Measurements from ENCODE around the gene TENM4. TPM values are rescaled to one million over a fixed set of nuclear protein-coding genes. Genes with fewer than 3 reads are reported as not detected.

The TENM4 gene
- total and polyA plus RNA-seq, 4 donors: 0.02 to 0.33 (median 0.14) TPM

DNA sequence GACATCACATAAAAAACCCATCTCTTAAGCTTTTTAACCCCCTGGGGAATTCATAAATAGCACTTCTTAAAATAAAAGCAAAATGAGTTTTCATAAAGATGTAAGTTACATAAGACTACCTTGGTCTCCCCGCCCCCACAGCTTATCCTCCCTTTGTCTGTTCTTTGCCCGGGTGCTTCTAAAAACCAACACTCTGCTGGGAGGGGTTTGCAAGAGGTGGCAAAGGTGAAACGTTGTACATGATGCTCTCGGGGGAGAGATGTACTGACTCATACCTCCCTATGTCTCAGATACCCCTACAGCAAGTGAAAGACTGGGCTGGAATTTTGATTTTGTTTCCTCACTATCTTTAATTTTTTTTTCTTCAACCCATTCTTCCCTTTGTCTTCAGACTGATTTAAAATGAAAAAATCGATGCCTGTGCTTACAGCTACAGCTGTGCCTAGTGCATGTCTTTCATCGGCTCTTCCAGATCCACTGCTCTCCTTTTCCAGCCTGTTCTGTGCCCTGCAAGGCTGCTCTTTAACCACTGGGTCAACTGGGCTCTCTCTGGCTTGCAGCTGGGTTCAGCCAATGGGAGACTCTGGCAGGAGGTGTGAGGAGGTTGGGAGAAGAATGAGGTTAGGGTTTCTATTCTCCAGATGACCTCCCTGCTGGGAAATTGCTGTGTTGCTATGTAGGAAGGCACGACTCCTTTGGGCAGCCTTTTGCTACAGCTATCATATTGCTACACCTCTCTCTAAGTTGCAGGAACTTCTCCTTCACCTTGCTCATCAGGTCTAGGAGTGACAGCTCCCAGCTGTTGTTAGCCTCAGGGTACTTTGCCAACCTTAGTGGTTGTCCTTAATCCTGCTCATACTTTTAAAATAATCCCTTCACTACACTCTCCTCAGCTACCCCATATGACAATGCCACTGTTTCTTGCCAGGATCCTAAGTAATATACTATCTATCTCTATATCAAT, 266.5 kb downstream of the TENM4 start:
- Histone ChIP-seq H3K9ac (ENCODE audit: low read depth in 1 of 2, low read length in 2 of 2) (no peak overlapping the region), H3K27ac (ENCODE audit: low read depth in 1 of 2, low read length in 2 of 2) (no peak overlapping the region), H3K27me3 (ENCODE audit: control insufficient read depth in 4 of 4, insufficient read depth in 4 of 4, low read length in 3 of 4) (no peaks in the 10 kb centered on the region), H3K4me3 (ENCODE audit: low read depth in 1 of 3, low read length in 3 of 3) (no peak overlapping the region), H3K9me3 (ENCODE audit: control insufficient read depth in 4 of 4, low read length in 3 of 4) (no peaks in the 10 kb centered on the region), H3K4me1 (ENCODE audit: control insufficient read depth in 4 of 4, insufficient read depth in 4 of 4, low read length in 3 of 4) (no peaks in the 10 kb centered on the region), H3K36me3 (ENCODE audit: control insufficient read depth in 4 of 4, insufficient read depth in 3 of 4, low read depth in 1 of 4, low read length in 3 of 4) (no peaks in the 10 kb centered on the region)
- no peak for DNase-seq (ENCODE audit: low spot score)
- WGBS: 31% methylated on average over 7 of the region's 7 CpGs
- TF ChIP-seq, protein P1, sequence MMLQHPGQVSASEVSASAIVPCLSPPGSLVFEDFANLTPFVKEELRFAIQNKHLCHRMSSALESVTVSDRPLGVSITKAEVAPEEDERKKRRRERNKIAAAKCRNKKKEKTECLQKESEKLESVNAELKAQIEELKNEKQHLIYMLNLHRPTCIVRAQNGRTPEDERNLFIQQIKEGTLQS (IDR thresholded peaks at IDR 0.05): no peak
- TF ChIP-seq, protein P2, sequence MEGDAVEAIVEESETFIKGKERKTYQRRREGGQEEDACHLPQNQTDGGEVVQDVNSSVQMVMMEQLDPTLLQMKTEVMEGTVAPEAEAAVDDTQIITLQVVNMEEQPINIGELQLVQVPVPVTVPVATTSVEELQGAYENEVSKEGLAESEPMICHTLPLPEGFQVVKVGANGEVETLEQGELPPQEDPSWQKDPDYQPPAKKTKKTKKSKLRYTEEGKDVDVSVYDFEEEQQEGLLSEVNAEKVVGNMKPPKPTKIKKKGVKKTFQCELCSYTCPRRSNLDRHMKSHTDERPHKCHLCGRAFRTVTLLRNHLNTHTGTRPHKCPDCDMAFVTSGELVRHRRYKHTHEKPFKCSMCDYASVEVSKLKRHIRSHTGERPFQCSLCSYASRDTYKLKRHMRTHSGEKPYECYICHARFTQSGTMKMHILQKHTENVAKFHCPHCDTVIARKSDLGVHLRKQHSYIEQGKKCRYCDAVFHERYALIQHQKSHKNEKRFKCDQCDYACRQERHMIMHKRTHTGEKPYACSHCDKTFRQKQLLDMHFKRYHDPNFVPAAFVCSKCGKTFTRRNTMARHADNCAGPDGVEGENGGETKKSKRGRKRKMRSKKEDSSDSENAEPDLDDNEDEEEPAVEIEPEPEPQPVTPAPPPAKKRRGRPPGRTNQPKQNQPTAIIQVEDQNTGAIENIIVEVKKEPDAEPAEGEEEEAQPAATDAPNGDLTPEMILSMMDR (IDR thresholded peaks at IDR 0.05; ENCODE audit: low read depth, low read length, missing input control): no peak
- TF ChIP-seq RXRA (IDR thresholded peaks at IDR 0.05): no peak
- TF ChIP-seq FOXA2 (IDR thresholded peaks at IDR 0.05): no peak
- no peak for TF ChIP-seq TAF1 (conservative IDR thresholded peaks at IDR 0.05)
- TF ChIP-seq, protein P3, sequence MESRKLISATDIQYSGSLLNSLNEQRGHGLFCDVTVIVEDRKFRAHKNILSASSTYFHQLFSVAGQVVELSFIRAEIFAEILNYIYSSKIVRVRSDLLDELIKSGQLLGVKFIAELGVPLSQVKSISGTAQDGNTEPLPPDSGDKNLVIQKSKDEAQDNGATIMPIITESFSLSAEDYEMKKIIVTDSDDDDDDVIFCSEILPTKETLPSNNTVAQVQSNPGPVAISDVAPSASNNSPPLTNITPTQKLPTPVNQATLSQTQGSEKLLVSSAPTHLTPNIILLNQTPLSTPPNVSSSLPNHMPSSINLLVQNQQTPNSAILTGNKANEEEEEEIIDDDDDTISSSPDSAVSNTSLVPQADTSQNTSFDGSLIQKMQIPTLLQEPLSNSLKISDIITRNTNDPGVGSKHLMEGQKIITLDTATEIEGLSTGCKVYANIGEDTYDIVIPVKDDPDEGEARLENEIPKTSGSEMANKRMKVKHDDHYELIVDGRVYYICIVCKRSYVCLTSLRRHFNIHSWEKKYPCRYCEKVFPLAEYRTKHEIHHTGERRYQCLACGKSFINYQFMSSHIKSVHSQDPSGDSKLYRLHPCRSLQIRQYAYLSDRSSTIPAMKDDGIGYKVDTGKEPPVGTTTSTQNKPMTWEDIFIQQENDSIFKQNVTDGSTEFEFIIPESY (IDR thresholded peaks at IDR 0.05): no peak
- no peak for TF ChIP-seq FOXA1 (IDR thresholded peaks at IDR 0.05)
- TF ChIP-seq, protein P4, sequence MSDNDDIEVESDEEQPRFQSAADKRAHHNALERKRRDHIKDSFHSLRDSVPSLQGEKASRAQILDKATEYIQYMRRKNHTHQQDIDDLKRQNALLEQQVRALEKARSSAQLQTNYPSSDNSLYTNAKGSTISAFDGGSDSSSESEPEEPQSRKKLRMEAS (IDR thresholded peaks at IDR 0.05): no peak
- no peak for TF ChIP-seq RAD21 (IDR thresholded peaks at IDR 0.05)
- no peak for TF ChIP-seq EGR1 (IDR thresholded peaks at IDR 0.05; ENCODE audit: low read depth in 2 of 2)
- TF ChIP-seq HNF4A (conservative IDR thresholded peaks at IDR 0.05): no peak
- TF ChIP-seq, protein P5, sequence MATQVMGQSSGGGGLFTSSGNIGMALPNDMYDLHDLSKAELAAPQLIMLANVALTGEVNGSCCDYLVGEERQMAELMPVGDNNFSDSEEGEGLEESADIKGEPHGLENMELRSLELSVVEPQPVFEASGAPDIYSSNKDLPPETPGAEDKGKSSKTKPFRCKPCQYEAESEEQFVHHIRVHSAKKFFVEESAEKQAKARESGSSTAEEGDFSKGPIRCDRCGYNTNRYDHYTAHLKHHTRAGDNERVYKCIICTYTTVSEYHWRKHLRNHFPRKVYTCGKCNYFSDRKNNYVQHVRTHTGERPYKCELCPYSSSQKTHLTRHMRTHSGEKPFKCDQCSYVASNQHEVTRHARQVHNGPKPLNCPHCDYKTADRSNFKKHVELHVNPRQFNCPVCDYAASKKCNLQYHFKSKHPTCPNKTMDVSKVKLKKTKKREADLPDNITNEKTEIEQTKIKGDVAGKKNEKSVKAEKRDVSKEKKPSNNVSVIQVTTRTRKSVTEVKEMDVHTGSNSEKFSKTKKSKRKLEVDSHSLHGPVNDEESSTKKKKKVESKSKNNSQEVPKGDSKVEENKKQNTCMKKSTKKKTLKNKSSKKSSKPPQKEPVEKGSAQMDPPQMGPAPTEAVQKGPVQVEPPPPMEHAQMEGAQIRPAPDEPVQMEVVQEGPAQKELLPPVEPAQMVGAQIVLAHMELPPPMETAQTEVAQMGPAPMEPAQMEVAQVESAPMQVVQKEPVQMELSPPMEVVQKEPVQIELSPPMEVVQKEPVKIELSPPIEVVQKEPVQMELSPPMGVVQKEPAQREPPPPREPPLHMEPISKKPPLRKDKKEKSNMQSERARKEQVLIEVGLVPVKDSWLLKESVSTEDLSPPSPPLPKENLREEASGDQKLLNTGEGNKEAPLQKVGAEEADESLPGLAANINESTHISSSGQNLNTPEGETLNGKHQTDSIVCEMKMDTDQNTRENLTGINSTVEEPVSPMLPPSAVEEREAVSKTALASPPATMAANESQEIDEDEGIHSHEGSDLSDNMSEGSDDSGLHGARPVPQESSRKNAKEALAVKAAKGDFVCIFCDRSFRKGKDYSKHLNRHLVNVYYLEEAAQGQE (IDR thresholded peaks at IDR 0.05): no peak
- TF ChIP-seq HNF4G (IDR thresholded peaks at IDR 0.05): no peak
- TF ChIP-seq JUND (IDR thresholded peaks at IDR 0.05): no peak
- no peak for TF ChIP-seq SP1 (IDR thresholded peaks at IDR 0.05)
- no peak for TF ChIP-seq NR2F2 (IDR thresholded peaks at IDR 0.05)
- no peak for TF ChIP-seq YY1 (IDR thresholded peaks at IDR 0.05)
- no peak for TF ChIP-seq GABPA (IDR thresholded peaks at IDR 0.05 in 1 of 2, conservative IDR thresholded peaks at IDR 0.05 in 1 of 2)
